Gastrocnemius medialis (tissue), 4 donors: Measurements from ENCODE around the gene LHX3.

Experiments
- POLR2A ChIP-seq, 2 donors: fragments of 450-650 bp; IDR thresholded peaks; one replicate each; pipeline ENCODE4 v1.6.1; 2017; ENCODE audit warnings: antibody characterized with exemption in 2 of 2, mild to moderate bottlenecking in 2 of 2, moderate library complexity in 2 of 2
- TF ChIP-seq, protein P1 (sequence below), 5 experiments: fragments of 450-650 bp in 3 of 5; fragments of 200-600 bp in 2 of 5; sonication (generic) in 2 of 5; IDR thresholded peaks in 4 of 5; conservative IDR thresholded peaks in 1 of 5; 1 replicate in 4 of 5; 2 replicates in 1 of 5; pipeline ENCODE4 v1.5.1; 2016 to 2019; ENCODE audit warnings: antibody characterized with exemption in 5 of 5, mild to moderate bottlenecking in 3 of 5, moderate library complexity in 3 of 5

DNA sequence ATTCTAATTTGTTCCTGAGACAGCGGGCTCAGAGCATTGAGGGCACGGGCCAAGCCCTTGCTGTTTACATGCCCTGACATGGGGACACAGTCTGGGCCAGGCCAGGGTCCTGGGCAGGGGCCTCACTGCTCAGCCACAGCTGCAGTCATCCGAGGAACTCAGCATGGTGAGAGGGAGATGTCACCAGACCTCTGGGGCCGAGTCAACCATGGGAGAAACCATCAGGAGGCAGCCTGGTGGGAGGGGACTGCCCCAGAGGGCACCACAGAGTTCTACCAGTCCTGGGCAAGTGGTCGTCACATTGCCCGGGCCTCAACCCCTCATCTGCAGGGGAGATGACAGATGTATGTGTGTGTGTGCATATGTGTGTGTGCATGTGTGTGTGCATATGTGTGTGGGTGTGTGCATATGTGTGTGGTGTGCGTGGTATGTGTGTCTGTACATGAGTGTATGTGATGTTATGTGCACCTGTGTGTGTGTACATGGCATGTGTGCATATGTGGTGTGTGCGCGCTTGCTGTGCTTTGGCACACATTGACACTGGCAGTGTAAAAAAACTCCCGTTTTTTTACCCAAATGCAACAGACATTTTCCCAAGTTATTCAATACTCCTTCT is 43.8 kb downstream of the LHX3 start:
- TF ChIP-seq, protein P1, sequence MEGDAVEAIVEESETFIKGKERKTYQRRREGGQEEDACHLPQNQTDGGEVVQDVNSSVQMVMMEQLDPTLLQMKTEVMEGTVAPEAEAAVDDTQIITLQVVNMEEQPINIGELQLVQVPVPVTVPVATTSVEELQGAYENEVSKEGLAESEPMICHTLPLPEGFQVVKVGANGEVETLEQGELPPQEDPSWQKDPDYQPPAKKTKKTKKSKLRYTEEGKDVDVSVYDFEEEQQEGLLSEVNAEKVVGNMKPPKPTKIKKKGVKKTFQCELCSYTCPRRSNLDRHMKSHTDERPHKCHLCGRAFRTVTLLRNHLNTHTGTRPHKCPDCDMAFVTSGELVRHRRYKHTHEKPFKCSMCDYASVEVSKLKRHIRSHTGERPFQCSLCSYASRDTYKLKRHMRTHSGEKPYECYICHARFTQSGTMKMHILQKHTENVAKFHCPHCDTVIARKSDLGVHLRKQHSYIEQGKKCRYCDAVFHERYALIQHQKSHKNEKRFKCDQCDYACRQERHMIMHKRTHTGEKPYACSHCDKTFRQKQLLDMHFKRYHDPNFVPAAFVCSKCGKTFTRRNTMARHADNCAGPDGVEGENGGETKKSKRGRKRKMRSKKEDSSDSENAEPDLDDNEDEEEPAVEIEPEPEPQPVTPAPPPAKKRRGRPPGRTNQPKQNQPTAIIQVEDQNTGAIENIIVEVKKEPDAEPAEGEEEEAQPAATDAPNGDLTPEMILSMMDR (IDR thresholded peaks at IDR 0.05 in 4 of 5, conservative IDR thresholded peaks at IDR 0.05 in 1 of 5): no peak
- TF ChIP-seq POLR2A (IDR thresholded peaks at IDR 0.05): no peak
